KMS-11 (cell line): ENCODE results near the gene OSBPL1A.
"Not testable (repeated sequence)": the region's sequence is repeated elsewhere in the genome, so short reads cannot be mapped to it uniquely, and the experiment has no call there.

Experiments
- H2AFZ ChIP-seq: fragments of 200-600 bp; sonication (generic); 2 replicates; pipeline ENCODE4 v1.6.1; 2016; ENCODE audit warnings: antibody characterized with exemption, mixed run types, low read depth
- H3K27ac ChIP-seq: fragments of 200-600 bp; sonication (generic); 2 replicates; pipeline ENCODE4 v1.6.1; 2016; ENCODE audit warnings: mild to moderate bottlenecking, mixed run types
- H3K27me3 ChIP-seq: fragments of 200-600 bp; sonication (generic); 2 replicates; pipeline ENCODE4 v1.6.1; 2017; ENCODE audit warnings: mild to moderate bottlenecking, low read depth, mixed run types, moderate library complexity; ENCODE audit not compliant: insufficient read depth
- H3K36me3 ChIP-seq: fragments of 200-600 bp; sonication (generic); 2 replicates; pipeline ENCODE4 v1.6.1; 2017; ENCODE audit warnings: mild to moderate bottlenecking, mixed run types; ENCODE audit not compliant: insufficient read depth
- H3K4me1 ChIP-seq: fragments of 200-600 bp; sonication (generic); 2 replicates; pipeline ENCODE4 v1.6.1; 2016; ENCODE audit warnings: mild to moderate bottlenecking, low read depth, mixed run types; ENCODE audit not compliant: poor library complexity, severe bottlenecking
- H3K4me2 ChIP-seq: fragments of 200-600 bp; sonication (generic); 2 replicates; pipeline ENCODE4 v1.7.0; 2016; ENCODE audit warnings: mild to moderate bottlenecking, mixed run types
- H3K4me3 ChIP-seq: fragments of 200-600 bp; sonication (generic); IDR thresholded peaks from 2 replicates; pipeline ENCODE4 v1.6.1; 2017; ENCODE audit warnings: low read depth, low read length, mixed read lengths; ENCODE audit not compliant: insufficient read depth
- H3K79me2 ChIP-seq: fragments of 200-600 bp; sonication (generic); 2 replicates; pipeline ENCODE4 v1.6.1; 2016; ENCODE audit warnings: low read depth, mixed run types; ENCODE audit not compliant: insufficient read depth
- H3K9ac ChIP-seq: fragments of 200-600 bp; sonication (generic); 2 replicates; pipeline ENCODE4 v1.6.1; 2016; ENCODE audit warnings: mild to moderate bottlenecking, mixed run types
- H4K20me1 ChIP-seq: fragments of 200-600 bp; sonication (generic); 2 replicates; pipeline ENCODE4 v1.6.1; 2016; ENCODE audit warnings: mild to moderate bottlenecking, mixed run types; ENCODE audit not compliant: insufficient read depth
- TF ChIP-seq, protein P1 (sequence below): fragments of 200-600 bp; sonication (generic); conservative IDR thresholded peaks from 2 replicates; pipeline ENCODE4 v1.6.1; 2017; ENCODE audit warnings: low read depth, mild to moderate bottlenecking, antibody characterized with exemption, low read length, moderate library complexity, mixed read lengths

OSBPL1A gene

DNA sequence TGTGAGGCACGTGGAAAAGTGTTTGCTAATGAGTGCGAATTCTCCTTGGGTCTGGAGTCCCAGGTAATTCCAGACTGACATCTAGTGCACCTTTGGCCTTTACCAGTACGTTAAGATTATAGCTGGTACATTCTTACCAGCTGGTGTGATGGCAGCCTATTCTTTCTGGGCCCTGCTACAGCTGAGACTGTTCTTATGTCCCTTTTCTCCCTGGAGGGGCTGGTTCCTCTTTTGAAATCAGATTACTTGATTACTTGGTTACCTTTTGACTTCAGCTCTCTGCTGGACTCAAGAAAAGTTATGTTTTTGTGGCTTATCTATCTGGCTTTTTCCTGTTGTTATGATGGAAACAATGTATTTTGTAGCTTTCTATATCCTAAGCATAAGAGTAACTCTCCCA lies 244.2 kb downstream of the OSBPL1A start:
- Histone ChIP-seq H2AFZ (no peak overlapping the region), H3K9ac (no peak overlapping the region), H3K4me3 (no peak overlapping the region), H3K27me3 (no peaks in the 10 kb centered on the region), H3K27ac (no peak overlapping the region), H3K36me3 (no peaks in the 10 kb centered on the region), H4K20me1 (no peaks in the 10 kb centered on the region), H3K4me2 (no peak overlapping the region), H3K4me1 (no peaks in the 10 kb centered on the region), H3K79me2 (no peaks in the 10 kb centered on the region)
- TF ChIP-seq, protein P1, sequence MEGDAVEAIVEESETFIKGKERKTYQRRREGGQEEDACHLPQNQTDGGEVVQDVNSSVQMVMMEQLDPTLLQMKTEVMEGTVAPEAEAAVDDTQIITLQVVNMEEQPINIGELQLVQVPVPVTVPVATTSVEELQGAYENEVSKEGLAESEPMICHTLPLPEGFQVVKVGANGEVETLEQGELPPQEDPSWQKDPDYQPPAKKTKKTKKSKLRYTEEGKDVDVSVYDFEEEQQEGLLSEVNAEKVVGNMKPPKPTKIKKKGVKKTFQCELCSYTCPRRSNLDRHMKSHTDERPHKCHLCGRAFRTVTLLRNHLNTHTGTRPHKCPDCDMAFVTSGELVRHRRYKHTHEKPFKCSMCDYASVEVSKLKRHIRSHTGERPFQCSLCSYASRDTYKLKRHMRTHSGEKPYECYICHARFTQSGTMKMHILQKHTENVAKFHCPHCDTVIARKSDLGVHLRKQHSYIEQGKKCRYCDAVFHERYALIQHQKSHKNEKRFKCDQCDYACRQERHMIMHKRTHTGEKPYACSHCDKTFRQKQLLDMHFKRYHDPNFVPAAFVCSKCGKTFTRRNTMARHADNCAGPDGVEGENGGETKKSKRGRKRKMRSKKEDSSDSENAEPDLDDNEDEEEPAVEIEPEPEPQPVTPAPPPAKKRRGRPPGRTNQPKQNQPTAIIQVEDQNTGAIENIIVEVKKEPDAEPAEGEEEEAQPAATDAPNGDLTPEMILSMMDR, result no peak

DNA sequence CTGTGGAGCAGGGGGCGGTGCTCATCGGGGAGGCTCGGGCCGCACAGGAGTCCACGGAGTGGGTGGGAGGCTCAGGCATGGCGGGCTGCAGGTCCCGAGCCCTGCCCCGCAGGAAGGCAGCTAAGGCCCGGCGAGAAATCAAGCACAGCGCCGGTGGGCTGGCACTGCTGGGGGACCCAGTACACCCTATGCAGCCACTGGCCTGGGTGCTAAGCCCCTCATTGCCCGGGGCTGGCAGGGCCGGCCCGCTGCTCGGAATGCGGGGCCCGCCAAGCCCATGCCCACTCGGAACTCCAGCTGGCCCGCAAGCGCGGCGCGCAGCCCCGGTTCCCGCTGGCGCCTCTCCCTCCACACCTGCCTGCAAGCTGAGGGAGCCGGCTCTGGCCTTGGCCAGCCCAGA lies 248.0 kb downstream of the OSBPL1A start:
- H3K79me2 ChIP-seq, H3K27me3 ChIP-seq, H3K27ac ChIP-seq, H3K4me1 ChIP-seq, H3K9ac ChIP-seq, H3K4me3 ChIP-seq, H4K20me1 ChIP-seq, H2AFZ ChIP-seq, H3K36me3 ChIP-seq, H3K4me2 ChIP-seq: not testable (repeated sequence)

DNA sequence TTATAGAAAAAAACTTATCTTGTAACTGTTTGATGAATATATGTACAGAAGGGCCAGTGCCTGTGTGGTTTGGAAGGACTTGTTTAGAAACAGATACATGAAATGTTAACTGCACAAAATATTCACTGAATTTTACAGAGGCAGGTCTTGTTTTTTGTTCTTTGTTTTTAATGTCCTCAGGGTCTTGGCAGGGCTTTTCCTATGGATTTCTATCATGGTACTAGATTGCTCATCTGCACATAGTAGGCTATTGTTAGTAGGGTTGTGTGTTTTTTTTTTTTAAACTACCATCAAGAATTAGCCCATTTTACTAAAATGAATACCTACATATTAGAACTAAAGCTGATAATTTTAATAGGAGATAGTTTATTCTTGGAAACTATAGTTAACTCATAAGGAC lies 255.2 kb downstream of the OSBPL1A start:
- no peak overlapping the region for H3K27ac ChIP-seq
- TF ChIP-seq, protein P1, result no peak
- H3K27me3 ChIP-seq, result no peaks in the 10 kb centered on the region
- no peak overlapping the region for H3K9ac ChIP-seq
- no peak overlapping the region for H2AFZ ChIP-seq
- no peaks in the 10 kb centered on the region for H3K79me2 ChIP-seq
- no peaks in the 10 kb centered on the region for H3K36me3 ChIP-seq
- no peaks in the 10 kb centered on the region for H4K20me1 ChIP-seq
- no peak overlapping the region for H3K4me2 ChIP-seq
- H3K4me3 ChIP-seq, result no peak overlapping the region
- H3K4me1 ChIP-seq, result no peaks in the 10 kb centered on the region

DNA sequence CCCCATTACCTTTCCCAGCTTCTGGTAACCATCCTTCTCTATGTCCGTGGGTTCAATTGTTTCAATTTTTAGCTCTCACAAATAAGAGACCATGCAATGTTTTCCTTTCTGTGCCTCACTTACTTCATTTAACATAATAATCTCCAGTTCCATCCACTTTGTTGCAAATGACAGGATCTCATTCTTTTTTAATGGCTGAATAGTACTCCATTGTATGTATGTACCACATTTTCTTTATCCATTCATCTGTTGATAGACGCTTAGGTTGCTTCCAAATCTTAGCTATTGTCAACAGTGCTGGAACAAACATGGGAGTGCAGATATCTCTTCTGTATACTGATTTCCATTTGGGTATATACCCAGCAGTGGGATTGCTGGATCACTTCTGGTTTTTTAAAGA lies 256.9 kb downstream of the OSBPL1A start:
- no peaks in the 10 kb centered on the region for H4K20me1 ChIP-seq
- H3K36me3 ChIP-seq, result no peaks in the 10 kb centered on the region
- no peak overlapping the region for H3K4me3 ChIP-seq
- H3K27ac ChIP-seq, result no peak overlapping the region
- H2AFZ ChIP-seq, result no peak overlapping the region
- H3K4me2 ChIP-seq, result no peak overlapping the region
- TF ChIP-seq, protein P1, result no peak
- H3K27me3 ChIP-seq, result no peaks in the 10 kb centered on the region
- H3K79me2 ChIP-seq, result no peaks in the 10 kb centered on the region
- H3K9ac ChIP-seq, result no peak overlapping the region
- no peaks in the 10 kb centered on the region for H3K4me1 ChIP-seq

DNA sequence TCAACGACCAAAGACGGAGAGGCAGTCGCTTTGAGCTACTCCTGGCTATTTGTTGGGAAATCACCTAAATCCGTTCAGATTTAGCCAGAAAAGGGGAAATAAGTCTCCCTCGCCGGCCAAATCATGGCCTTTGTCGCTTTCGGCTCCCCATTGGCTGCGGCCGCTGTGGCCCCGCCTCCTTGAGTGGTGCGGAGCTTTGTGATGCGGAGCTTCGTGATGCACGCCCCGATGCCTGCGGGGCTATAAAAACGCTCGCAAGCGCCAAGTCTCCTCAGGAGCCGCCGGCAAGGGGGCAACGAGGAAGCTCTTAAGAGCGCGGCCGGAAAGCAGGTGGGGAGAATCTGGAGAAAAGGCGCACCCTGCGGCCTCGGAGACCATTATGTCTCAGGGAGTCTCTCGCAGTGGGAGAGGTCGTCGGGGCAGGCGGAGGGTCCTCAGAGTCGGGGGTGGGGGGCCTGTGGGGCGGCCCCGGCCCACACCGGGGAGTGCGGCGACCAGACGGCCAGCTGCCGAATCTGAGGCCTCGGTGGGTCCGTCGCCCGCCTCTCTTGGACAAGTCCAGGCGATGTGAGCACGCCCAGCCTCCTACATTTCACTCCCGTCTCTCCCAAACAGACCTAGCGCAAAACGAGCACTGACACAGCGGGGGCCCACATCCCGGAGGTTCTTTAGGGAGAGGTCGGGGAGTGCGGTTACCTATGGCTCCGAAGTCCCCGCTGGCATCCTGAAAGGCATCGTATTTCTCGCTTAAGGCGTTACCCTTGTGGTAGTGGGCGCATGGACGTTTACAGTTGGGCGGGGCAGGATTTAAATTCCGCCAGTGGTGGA lies 258.6 kb downstream of the OSBPL1A start, which contains the start of gene CABYR:
TSS of gene CABYR (plus strand) at position 274 of the 828 bp plus-strand sequence. CDS start 4,053 bp downstream, outside the sequence.
- no peak within 1 kb of the TSS for H3K4me3 ChIP-seq
- H3K79me2 ChIP-seq, result no peaks in the 10 kb centered on the region
- TF ChIP-seq, protein P1, result no peak
- no peaks in the 10 kb centered on the region for H4K20me1 ChIP-seq
- H3K9ac ChIP-seq, result no peak within 1 kb of the TSS
- H3K4me1 ChIP-seq, result no peaks in the 10 kb centered on the region
- H3K27me3 ChIP-seq, result no peaks in the 10 kb centered on the region
- no peak within 1 kb of the TSS for H2AFZ ChIP-seq
- H3K4me2 ChIP-seq, result no peak within 1 kb of the TSS
- H3K36me3 ChIP-seq, result no peaks in the 10 kb centered on the region
- no peak within 1 kb of the TSS for H3K27ac ChIP-seq
